GM10266 (cell line): Measurements from ENCODE around the gene ISM2.

ENCODE experiments used
- DNase-seq: peaks from one replicate; pipeline ENCODE4 v3.0.0; 2012; ENCODE audit errors: extremely low spot score
- TF ChIP-seq, protein P1 (sequence below): IDR thresholded peaks from 2 replicates; pipeline ENCODE4 v1.5.1; 2012; ENCODE audit warnings: mild to moderate bottlenecking, low read depth; ENCODE audit not compliant: control insufficient read depth, insufficient read depth; ENCODE audit errors: missing control alignments

ISM2 gene

DNA sequence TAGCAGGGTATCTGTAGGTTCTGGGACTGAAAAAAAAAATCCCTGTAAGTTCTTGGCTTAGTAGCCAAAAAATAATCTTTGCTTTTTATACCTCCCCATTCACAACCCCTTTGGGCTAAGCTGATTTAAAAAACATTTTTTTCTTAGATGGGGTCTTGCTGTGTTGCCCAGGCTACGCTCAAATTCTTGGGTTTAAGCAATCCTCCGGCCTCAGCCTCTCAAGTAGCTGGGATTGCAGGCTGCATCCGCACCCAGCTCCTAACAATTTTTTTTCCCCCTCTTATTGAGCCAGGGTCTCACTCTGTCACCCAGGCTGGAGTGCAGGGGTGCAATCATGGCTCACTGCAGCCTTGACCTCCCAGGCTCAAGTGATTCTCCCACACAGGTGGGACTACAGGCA is 9.1 kb upstream of the ISM2 start:
- no peak for DNase-seq
- TF ChIP-seq, protein P1, sequence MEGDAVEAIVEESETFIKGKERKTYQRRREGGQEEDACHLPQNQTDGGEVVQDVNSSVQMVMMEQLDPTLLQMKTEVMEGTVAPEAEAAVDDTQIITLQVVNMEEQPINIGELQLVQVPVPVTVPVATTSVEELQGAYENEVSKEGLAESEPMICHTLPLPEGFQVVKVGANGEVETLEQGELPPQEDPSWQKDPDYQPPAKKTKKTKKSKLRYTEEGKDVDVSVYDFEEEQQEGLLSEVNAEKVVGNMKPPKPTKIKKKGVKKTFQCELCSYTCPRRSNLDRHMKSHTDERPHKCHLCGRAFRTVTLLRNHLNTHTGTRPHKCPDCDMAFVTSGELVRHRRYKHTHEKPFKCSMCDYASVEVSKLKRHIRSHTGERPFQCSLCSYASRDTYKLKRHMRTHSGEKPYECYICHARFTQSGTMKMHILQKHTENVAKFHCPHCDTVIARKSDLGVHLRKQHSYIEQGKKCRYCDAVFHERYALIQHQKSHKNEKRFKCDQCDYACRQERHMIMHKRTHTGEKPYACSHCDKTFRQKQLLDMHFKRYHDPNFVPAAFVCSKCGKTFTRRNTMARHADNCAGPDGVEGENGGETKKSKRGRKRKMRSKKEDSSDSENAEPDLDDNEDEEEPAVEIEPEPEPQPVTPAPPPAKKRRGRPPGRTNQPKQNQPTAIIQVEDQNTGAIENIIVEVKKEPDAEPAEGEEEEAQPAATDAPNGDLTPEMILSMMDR, result no peak

DNA sequence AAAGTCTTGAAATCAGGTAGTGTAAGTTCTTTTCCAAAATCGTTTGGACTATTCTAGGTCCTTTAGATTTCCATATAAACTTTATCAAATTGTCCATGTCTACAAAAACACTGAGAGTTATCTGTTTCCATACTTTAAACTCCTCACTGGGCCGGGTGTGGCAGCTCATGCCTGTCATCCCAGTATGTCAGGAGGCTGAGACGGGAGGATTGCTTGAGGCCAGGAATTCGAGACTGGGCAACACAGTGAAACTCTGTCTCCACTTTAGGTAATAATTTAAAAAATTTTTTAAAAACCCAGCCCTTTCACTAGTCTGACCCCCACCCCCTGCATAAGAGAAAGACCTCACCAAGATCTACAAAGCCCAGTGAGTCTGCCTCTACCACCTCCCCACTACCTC is 6.4 kb upstream of the ISM2 start:
- TF ChIP-seq, protein P1, result no peak
- no peak for DNase-seq

DNA sequence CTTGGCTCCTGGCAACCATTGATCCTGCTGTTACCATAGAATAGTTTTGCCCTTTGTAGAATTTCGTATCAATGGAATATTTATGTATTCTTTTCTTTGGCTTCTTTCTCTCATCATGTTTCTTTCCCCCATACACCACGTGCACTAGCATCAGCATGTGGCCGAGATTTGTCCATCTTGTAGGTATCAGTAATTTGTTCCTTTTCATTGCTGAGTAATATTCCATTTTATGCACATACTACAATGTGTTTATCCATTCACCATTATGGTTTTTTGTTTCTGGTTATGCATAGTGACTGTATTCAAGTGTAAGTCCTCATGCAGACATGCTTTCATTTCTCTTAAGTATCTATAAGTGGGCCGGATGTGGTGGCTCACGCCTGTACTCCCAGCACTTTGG is 4.5 kb upstream of the ISM2 start:
- TF ChIP-seq, protein P1, result no peak
- no peak for DNase-seq

DNA sequence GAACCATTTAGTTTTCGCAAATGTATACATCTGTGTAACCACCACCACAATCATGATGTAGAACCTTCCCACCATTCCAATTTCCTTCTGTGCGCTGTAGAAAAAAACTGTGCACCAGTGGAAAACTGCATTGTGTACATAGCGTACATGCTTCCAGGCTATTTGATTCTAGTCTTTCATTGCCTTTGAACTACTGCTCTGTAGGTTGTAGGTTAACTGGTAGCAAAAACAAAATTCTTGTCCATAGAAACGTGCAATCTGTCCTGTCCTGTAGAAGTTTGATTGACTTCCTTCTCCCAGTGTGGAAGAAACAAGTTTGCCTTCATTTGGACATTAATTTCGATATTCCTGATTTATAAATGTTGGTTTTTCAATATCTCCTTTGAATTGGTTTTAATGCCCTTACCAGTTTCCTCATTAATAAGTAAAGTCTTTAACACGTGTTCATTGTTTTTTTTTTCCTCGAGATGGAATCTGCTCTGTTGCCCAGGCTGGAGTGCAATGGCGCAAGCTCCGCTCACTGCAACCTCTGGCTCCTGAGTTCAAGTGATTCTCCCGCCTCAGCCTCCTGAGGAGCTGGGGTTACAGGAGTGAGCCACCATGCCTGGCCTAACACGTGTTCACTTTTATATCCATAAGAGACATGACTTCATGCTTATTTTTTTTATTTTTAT is 3.6 kb upstream of the ISM2 start:
- no peak for DNase-seq
- TF ChIP-seq, protein P1, result no peak

DNA sequence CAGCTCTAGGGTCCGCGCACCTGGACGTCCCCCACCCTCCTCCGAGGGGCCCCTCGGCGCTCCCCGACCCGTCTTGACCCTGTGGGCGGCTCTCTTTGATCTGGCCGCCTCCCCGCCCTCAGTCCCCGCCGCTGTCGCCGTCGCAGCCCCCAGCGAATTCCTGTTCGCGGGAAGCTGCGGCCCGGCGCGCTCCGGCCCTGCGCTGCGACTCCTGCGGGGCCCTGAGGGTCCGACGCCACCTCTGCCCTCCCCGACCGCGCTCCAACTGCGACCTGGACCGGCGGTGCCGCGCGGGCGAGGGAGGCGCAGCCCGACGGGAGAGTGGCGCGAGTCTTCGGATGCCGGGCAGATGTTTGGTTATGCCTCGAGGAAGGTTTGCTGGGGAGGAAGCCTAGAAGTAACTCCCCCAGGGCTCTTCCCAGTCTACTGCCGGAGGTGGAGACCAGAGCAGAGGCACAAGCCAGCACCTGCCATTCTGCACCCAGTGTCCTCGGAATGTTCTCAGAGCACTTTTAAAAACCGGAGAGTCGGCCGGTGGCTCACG is 440 bp upstream of the ISM2 start:
- TF ChIP-seq, protein P1, result no peak
- peak; percentile 59 for DNase-seq

DNA sequence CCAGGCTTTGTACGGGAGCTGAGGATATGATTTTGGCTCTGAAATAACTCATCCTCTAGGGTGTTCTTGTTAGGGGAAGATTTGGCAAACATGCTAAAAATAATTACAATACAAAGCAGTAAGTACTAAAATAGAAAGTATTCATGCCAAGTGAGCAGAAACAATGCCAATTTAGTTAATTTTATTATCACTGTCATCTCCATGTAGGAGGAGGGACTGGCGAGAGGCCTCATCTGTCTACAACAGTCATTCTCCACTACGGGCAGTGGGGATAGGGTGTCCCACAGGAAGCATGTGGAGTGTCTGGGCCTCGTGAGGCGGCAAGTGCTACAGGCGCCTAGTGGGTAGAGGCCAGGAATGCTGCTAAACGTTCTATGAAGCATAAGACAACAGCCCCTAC is 3.3 kb downstream of the ISM2 start:
- TF ChIP-seq, protein P1, result no peak

DNA sequence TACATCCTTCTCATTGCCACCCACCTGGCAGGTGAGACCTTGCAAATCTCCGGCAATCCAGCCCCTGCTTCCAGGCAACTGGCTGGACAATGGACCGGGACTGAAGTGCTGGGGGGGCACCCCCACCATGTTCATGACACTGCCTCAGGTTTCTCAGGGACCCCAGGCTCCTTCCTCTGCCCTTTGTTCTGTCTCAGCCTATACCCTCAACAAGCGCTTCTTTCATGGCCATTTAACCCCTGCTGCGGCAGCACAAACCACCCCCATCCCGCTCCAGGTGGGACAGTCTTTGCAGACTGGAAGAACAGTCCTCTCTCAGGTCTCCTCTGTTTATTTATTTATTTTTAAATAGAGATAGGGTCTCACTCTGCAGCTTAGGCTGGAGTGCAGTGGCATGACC is 7.6 kb downstream of the ISM2 start:
- TF ChIP-seq, protein P1, result no peak

More for the DNA sequence above, 3.3 kb downstream of the ISM2 start:
- no peak for DNase-seq

More for the DNA sequence above, 7.6 kb downstream of the ISM2 start:
- DNase-seq, result no peak
